ENCODE measurements around the gene OCA2.

DNA sequence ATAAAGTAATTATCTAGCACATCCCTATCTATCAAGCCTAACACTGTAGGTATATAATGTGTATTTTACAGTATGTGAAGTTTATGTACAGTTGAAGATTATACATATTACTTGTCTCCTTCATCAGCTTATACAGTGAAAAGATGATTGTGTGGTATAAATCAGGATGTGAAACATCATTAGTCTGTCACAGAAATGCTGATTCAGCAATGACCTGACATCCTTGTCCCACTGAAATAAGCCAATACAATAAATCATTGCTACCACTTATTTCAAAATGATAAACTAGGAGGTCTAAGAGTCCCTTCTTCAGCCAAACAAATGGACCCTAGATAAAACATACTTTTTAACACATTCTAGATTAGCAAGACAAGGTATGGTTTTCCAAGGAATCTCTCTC is 225.3 kb downstream of the OCA2 start:
- TF ChIP-seq, protein P1, sequence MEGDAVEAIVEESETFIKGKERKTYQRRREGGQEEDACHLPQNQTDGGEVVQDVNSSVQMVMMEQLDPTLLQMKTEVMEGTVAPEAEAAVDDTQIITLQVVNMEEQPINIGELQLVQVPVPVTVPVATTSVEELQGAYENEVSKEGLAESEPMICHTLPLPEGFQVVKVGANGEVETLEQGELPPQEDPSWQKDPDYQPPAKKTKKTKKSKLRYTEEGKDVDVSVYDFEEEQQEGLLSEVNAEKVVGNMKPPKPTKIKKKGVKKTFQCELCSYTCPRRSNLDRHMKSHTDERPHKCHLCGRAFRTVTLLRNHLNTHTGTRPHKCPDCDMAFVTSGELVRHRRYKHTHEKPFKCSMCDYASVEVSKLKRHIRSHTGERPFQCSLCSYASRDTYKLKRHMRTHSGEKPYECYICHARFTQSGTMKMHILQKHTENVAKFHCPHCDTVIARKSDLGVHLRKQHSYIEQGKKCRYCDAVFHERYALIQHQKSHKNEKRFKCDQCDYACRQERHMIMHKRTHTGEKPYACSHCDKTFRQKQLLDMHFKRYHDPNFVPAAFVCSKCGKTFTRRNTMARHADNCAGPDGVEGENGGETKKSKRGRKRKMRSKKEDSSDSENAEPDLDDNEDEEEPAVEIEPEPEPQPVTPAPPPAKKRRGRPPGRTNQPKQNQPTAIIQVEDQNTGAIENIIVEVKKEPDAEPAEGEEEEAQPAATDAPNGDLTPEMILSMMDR (conservative IDR thresholded peaks at IDR 0.05; ENCODE audit: low read length): no peak
- TF ChIP-seq EZH2phosphoT487 (IDR thresholded peaks at IDR 0.05; ENCODE audit: borderline replicate concordance): no peak

All from Loucy (cell line).